ENCODE data around the gene WAPL.

DNA sequence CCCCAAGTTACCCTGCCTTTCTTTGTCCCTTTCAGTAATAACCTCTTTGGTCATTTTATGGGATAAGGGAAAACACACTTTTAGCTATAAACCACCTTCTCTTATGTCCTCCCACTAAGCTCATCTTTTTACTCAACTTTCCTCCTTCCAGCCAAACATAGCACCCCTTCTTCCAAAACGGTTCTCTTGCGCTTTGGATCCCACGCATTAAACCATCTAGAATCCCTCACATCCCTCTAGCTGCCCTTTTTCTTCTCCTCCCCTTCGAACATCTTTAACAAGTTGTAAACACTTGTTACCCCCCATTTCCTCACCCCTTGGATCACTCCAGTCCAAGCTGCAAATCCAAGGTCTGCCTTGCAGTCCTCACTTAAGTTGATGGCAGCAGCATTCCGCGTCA is 13.4 kb downstream of the WAPL start:
- no peak for TF ChIP-seq CTCF (IDR thresholded peaks at IDR 0.05)
- no peak for TF ChIP-seq POLR2A (IDR thresholded peaks at IDR 0.05)
